HG02938 (cell line): ENCODE measurements around the gene RGS19.

Experiments used
- ATAC-seq: cut with Tn5 transposase; IDR thresholded peaks from one replicate; pipeline ENCODE4 v1.9.1; 2021; ENCODE audit warnings: mild to moderate bottlenecking, moderate library complexity; ENCODE audit not compliant: unreplicated experiment

The RGS19 gene

GRCh38 chr20:64108731-64109681 lies 29.7 kb upstream of the RGS19 start:
- ATAC-seq: no peak

- no peak for ATAC-seq
Measured at GRCh38 chr20:64107736-64108457, 28.6 kb upstream of the RGS19 start.

- ATAC-seq: no peak
Measured at GRCh38 chr20:64106981-64107735, 27.8 kb upstream of the RGS19 start, which contains the start of gene NPBWR2. Gene NPBWR2 (minus strand): TSS chr20:64107565. CDS start chr20:64106831, 734 bp downstream.

GRCh38 chr20:64106435-64106961 lies 27.2 kb upstream of the RGS19 start:
- no peak for ATAC-seq

GRCh38 chr20:64105846-64106434 lies 26.6 kb upstream of the RGS19 start:
- ATAC-seq: no peak

GRCh38 chr20:64104667-64105451 lies 25.5 kb upstream of the RGS19 start:
- ATAC-seq: no peak

- ATAC-seq: no peak
Measured at GRCh38 chr20:64103871-64104666, 24.8 kb upstream of the RGS19 start.

GRCh38 chr20:64102647-64103354 lies 23.5 kb upstream of the RGS19 start:
- no peak for ATAC-seq

GRCh38 chr20:64101731-64102621 lies 22.7 kb upstream of the RGS19 start:
- no peak for ATAC-seq

- ATAC-seq: no peak
Measured at GRCh38 chr20:64100946-64101688, 21.8 kb upstream of the RGS19 start.

GRCh38 chr20:64100566-64100888 lies 21.2 kb upstream of the RGS19 start:
- ATAC-seq: no peak

GRCh38 chr20:64099880-64100565 lies 20.7 kb upstream of the RGS19 start:
- ATAC-seq: no peak

GRCh38 chr20:64099086-64099786 lies 19.9 kb upstream of the RGS19 start:
- no peak for ATAC-seq

GRCh38 chr20:64098471-64099013 lies 19.2 kb upstream of the RGS19 start:
- ATAC-seq: no peak

- no peak for ATAC-seq
Measured at GRCh38 chr20:64096535-64096934, 17.2 kb upstream of the RGS19 start.
